Upper lobe of left lung (tissue), 6 donors: ENCODE measurements around the gene DAW1. TPM values are rescaled to one million over a fixed set of nuclear protein-coding genes. Genes with fewer than 3 reads are reported as not detected.
A peak's percentile ranks its signal among the peaks of the same experiment; 100 is the strongest.

Source experiments
- ATAC-seq, 2 donors: fragments of 200-7000 bp; cut with Tn5 transposase; one replicate each; pipeline ENCODE4 v1.9.1; 2022; ENCODE audit warnings: mild to moderate bottlenecking in 2 of 2, moderate library complexity in 2 of 2; ENCODE audit not compliant: low FRiP score in 2 of 2
- DNase-seq, 2 donors: peaks; one replicate each; pipeline ENCODE4 v3.0.0-alpha.2; 2019 to 2020
- H3K27ac ChIP-seq, 4 donors: fragments of 200-600 bp; sonication (generic); one replicate each; pipeline ENCODE4 v1.5.1; 2016 to 2019
- H3K27me3 ChIP-seq, 4 donors: fragments of 200-600 bp; sonication (generic); one replicate each; pipeline ENCODE4 v1.5.1; 2017 to 2019
- H3K36me3 ChIP-seq, 4 donors: fragments of 200-600 bp; sonication (generic); one replicate each; pipeline ENCODE4 v1.5.1; 2016 to 2019
- H3K4me1 ChIP-seq, 4 donors: fragments of 200-600 bp; sonication (generic); one replicate each; pipeline ENCODE4 v1.5.1; 2018 to 2019
- H3K4me3 ChIP-seq, 4 donors: fragments of 200-600 bp; sonication (generic); one replicate each; pipeline ENCODE4 v1.5.1; 2017 to 2019; ENCODE audit warnings: mild to moderate bottlenecking in 2 of 4, moderate library complexity in 1 of 4
- H3K9me3 ChIP-seq, 4 donors: fragments of 200-600 bp; sonication (generic); one replicate each; pipeline ENCODE4 v1.5.1; 2018 to 2019
- CTCF ChIP-seq, 6 experiments: fragments of 450-650 bp in 4 of 6; fragments of 200-600 bp in 2 of 6; sonication (generic) in 2 of 6; IDR thresholded peaks; one replicate each; pipeline ENCODE4 v1.5.1; 2016 to 2019; ENCODE audit warnings: antibody characterized with exemption in 6 of 6
- EP300 ChIP-seq, 4 donors: sonication (generic); formaldehyde crosslinking; IDR thresholded peaks; one replicate each; pipeline ENCODE4 v1.5.1; 2017; ENCODE audit warnings: antibody characterized with exemption in 4 of 4, control low read depth in 2 of 4
- POLR2A ChIP-seq, 4 donors: fragments of 450-650 bp; IDR thresholded peaks; one replicate each; pipeline ENCODE4 v1.5.1; 2016 to 2017; ENCODE audit warnings: antibody characterized with exemption in 4 of 4, mild to moderate bottlenecking in 2 of 4
- POLR2AphosphoS5 ChIP-seq, 2 donors: sonication (generic); formaldehyde crosslinking; IDR thresholded peaks; one replicate each; pipeline ENCODE4 v1.5.1; 2017; ENCODE audit warnings: antibody characterized with exemption in 2 of 2
- WGBS, 2 donors: methylation state at CpG; one replicate each; pipeline ENCODE4 v1.1.5; 2017 to 2018; 5-methylcytosine and 5-hydroxymethylcytosine counted together
- total RNA-seq, 6 donors: library from RNA; depleted of rRNA in 4 of 6; stranded (reverse); fragments of >200 nt in 4 of 6; gene quantifications; one replicate each; pipeline versions ENCODE4 v1.1.0 to v1.2.1, GENCODE V29; 2016 to 2021
- donor health status: DM: no; HTN: no; CAD: no; lungs with moderate emphysema.
- donor health status: DM: no; HTN: yes; CAD: no; lungs with severe emphysema.

Gene DAW1
- total RNA-seq, 6 donors from 2014 or later, result 0.66 to 18.7 (median 4.5) TPM

DNA sequence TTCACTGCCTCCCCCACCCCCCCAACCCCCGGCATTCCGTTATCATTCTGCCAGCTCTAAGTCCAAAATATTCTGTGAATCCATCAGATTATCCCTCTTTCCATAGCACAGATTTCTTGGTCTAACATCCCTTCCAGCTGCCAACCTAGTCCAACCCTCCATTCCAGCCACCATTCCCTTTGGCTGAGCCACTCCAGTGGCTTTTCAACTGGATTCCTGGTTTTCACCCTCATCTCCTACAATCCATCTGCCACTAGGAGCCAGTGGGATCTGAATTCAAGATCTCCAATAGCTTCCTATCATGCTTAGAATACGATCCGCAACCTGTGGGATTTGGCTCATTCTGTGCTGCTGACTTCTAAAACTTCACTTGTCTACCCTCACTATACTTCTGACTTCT lies 1.2 kb downstream of the DAW1 start:
- peaks cover 0 to 7% (median 3%) of the 10 kb centered on the region in 4 donors for H3K4me1 ChIP-seq
- H3K36me3 ChIP-seq, result no peaks in the 10 kb centered on the region
- H3K9me3 ChIP-seq, result no peaks in the 10 kb centered on the region
- ATAC-seq (no peak), DNase-seq (no peak)
- H3K4me3 ChIP-seq, result no peak overlapping the region
- H3K27ac ChIP-seq, result no peak overlapping the region
- TF ChIP-seq POLR2AphosphoS5 (IDR thresholded peaks at IDR 0.05) (no peak), CTCF (IDR thresholded peaks at IDR 0.05) (no peak)
- H3K27me3 ChIP-seq, result no peaks in the 10 kb centered on the region
- WGBS, 2 donors, result 90 to 95% methylated on average over 4 of the region's 4 CpGs

DNA sequence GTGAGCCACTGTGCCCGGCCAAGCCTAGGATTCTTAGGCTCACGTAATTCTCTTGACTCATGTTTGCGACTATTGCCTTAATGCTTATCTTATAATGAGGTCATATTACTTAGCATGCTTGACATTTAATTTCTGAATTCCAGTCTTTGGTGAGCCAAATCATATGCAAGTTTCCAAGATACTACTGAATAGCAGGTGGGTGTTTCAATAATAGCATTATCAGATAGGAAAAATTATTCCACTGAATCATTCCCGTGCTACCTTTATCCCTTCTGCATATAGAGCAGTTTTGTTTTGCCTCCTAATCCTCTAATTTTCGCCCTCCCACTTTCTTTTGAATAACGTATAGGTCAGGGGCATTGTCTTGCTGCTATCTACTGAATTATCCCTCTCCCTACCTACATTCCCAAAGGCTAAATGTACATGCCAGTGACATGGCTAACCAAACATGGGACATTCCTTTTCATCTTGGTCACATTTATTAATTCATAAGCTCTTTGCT lies 4.9 kb downstream of the DAW1 start:
- Histone ChIP-seq H3K4me1 (peaks cover 0 to 5% (median 0%) of the 10 kb centered on the region in 4 donors), H3K4me3 (no peak overlapping the region), H3K27me3 (no peaks in the 10 kb centered on the region), H3K9me3 (no peaks in the 10 kb centered on the region), H3K36me3 (no peaks in the 10 kb centered on the region), H3K27ac (no peak overlapping the region)
- TF ChIP-seq CTCF (IDR thresholded peaks at IDR 0.05) (no peak), POLR2AphosphoS5 (IDR thresholded peaks at IDR 0.05) (no peak), POLR2A (IDR thresholded peaks at IDR 0.05) (no peak), EP300 (IDR thresholded peaks at IDR 0.05) (no peak)
- ATAC-seq (peak in 1 of 2 donors; percentile 73), DNase-seq (no peak)
- WGBS, 2 donors, result 64 to 67% methylated on average over 6 of the region's 6 CpGs

DNA sequence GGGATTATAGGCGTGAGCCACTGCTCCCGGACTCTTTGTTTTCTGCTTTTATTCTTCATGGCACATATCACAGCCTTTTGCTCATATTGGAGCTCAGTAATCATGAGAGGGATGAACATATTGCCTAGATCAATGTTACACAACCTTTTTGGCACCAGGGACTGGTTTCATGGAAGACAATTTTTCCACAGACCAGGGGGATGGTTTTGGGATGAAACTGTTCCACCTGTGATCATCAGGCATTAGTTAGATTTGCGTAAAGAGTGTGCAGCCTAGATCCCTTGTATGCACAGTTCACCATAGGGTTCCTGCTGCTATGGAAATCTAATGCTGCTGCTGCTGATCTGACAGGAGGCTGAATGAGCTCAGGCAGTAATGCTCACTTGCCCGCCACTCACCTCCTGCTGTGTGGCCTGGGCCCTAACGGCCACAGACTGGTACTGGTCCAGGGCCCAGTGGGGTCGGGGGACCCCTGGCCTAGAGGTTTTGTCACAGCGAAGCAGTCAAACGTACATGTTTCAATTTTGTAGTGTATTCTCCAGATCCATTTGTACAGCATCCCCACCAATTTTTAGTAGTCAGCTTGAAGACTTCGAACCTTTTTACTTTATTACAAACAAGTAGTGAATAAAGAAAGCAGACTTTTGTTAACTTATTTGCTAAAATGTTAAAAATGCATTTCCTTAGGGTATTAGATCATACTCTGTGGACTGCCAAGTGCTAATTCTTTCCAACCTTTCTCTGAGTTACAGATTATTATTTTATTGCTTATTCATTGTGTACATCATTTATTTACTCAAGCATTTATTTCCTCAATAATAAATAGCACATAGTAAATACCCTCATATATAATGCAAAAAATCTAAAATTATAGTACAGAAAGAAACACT lies 6.2 kb downstream of the DAW1 start:
- Histone ChIP-seq H3K36me3 (no peaks in the 10 kb centered on the region), H3K4me3 (no peak overlapping the region), H3K9me3 (no peaks in the 10 kb centered on the region), H3K27me3 (no peaks in the 10 kb centered on the region), H3K27ac (no peak overlapping the region), H3K4me1 (peaks cover 0 to 3% (median 0%) of the 10 kb centered on the region in 4 donors)
- 69 to 89% methylated on average over 9 of the region's 9 CpGs for WGBS, 2 donors
- TF ChIP-seq POLR2A (IDR thresholded peaks at IDR 0.05), result no peak
- TF ChIP-seq POLR2AphosphoS5 (IDR thresholded peaks at IDR 0.05), result no peak
- TF ChIP-seq CTCF (IDR thresholded peaks at IDR 0.05), result no peak
- TF ChIP-seq EP300 (IDR thresholded peaks at IDR 0.05), result no peak
- DNase-seq, result peak in 1 of 2 donors; percentile 27
- ATAC-seq, result peak in 1 of 2 donors; percentile 80

DNA sequence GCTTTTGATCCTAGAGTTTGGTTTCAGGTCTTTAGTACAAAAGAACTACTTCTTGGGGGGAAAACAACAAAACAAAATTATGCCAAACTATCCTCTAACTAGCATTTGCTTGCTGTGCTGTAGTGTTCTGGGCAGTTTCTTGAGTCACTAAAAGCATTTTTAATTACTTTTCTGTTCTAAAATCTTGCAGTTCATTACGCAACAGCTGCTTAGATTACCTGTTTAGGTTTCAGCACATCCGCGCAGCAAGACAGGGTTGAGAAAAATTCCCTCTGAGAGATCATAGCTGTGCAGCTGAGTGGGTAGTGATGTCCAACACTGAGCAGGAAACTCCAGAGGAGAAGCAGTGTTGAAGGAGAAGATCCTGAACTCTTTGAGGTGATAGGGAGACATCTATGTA lies 9.0 kb downstream of the DAW1 start:
- no peaks in the 10 kb centered on the region for H3K9me3 ChIP-seq
- no peaks in the 10 kb centered on the region for H3K36me3 ChIP-seq
- DNase-seq (no peak), ATAC-seq (no peak)
- H3K27ac ChIP-seq, result no peak overlapping the region
- no peaks in the 10 kb centered on the region for H3K27me3 ChIP-seq
- peaks cover 0 to 3% (median 0%) of the 10 kb centered on the region in 4 donors for H3K4me1 ChIP-seq
- TF ChIP-seq POLR2AphosphoS5 (IDR thresholded peaks at IDR 0.05) (no peak), CTCF (IDR thresholded peaks at IDR 0.05) (no peak), EP300 (IDR thresholded peaks at IDR 0.05) (no peak), POLR2A (IDR thresholded peaks at IDR 0.05) (no peak)
- 78 to 83% methylated on average over 3 of the region's 3 CpGs for WGBS, 2 donors
- H3K4me3 ChIP-seq, result no peak overlapping the region
